Activated T-helper 1 cell treated with anti-CD3 and anti-CD28 coated beads, Interleukin-2, amount 50 U/mL, for 16 hours (primary cell): ENCODE results near the gene UBE2L5.
"Not testable (repeated sequence)": the region's sequence is repeated elsewhere in the genome, so short reads cannot be mapped to it uniquely, and the experiment has no call there.

Source experiments
- DNase-seq, 2 donors: peaks; one replicate each; pipeline ENCODE4 v3.0.0-alpha.2; 2020; ENCODE audit warnings: low read depth in 1 of 2, low spot score in 1 of 2

The UBE2L5 gene

DNA sequence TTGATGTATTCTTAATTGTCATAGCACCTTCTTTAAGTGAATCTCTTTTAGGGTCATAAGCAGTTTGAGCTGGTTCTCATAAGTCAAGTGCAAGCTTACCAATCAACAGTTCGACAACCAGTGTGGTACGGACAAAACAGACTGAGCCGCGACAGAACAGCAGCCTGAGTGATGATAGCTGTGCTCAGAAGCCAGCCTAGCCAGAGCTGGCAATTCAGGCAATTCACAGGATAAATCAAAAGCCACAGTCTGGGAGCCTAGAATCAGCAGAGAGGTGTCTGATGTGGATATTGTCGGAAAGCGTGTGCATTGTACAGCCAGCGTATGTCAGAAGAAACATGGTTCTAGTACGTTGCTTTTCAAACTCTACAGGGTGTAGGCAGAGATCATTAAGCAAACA is 14.9 kb downstream of the UBE2L5 start:
- DNase-seq, result no peak

GRCh38 chr13:30438286-30438685 is 16.0 kb downstream of the UBE2L5 start:
- no peak for DNase-seq

GRCh38 chr13:30440910-30441703 is 18.8 kb downstream of the UBE2L5 start:
- DNase-seq, result no peak

DNA sequence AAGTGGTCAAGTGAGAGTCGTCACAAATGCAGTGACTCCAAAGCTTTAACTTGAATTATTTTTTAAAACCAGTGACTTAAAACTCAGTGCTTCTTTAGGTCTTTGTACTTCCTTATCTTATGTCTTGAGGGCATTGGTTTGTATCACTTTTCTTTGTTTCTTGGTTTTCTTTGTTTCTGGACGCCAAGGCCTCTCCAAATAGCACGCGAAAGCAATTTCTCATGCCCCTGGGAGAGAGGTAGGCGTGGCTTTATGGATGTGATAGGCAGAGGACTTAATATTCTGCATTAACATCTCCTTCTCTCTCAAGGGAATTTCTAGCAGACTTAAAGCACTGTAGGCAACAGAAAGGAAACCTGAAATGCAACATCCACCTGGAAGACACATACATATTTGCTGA is 20.6 kb downstream of the UBE2L5 start:
- no peak for DNase-seq

GRCh38 chr13:30443491-30443890 is 21.2 kb downstream of the UBE2L5 start:
- not testable (repeated sequence) for DNase-seq

GRCh38 chr13:30443957-30444404 is 21.7 kb downstream of the UBE2L5 start:
- no peak for DNase-seq

DNA sequence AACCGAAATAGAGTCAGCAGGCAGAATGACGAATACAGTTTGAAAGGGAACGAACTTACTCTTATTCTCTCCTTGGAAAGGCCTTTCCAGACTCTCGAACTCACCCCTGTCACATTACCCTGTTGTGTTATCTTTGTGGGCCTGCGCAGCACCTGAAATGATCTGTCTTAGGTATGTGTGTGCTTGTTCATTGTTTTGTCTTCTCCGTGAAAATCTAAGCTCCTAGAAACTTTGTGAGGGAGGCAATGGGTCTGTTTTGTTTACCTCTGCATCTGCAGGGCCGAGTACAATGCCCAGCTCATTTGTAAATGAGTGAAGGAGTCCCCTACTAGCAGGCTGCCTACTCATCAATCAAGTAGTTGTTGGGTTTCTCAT is 23.8 kb downstream of the UBE2L5 start:
- DNase-seq, result no peak

DNA sequence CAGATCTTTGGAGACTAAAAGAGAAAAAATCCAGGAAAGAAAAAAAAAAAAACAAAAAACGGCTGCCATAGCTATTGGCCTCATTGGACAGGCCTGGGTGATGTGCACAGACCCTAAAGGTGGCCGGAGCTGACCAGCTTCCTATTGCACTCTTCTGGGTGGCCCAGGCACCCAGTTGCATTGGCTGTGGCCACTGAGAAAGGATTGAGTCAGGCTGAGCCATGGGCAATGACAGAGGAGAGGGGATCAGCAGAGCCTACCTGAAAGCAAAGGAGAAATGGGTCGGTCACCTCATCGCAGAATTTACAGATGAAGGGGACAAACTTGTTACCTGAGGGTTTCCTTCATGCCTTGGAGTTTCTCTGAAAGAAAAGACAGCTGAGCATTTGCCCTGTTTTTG is 26.1 kb downstream of the UBE2L5 start:
- no peak for DNase-seq

DNA sequence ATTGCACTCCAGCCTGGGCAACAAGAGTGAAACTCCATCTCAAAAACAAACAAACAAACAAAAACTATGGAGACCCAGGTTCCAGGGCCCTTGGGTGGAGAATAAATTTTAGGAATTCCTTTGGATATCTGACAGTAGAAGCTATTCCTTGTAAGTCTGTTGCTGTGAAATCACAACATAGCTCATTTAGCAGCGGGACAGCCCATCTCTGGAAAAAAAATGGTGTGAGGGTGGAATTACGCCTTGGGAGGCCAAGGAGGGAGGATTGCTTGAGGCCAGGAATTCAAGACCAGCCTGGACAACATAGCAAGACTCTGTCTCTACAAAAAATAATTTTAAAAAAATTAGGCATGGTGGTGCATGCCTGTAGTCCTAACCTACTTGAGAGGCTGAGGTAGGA is 27.8 kb downstream of the UBE2L5 start:
- DNase-seq, result no peak

DNA sequence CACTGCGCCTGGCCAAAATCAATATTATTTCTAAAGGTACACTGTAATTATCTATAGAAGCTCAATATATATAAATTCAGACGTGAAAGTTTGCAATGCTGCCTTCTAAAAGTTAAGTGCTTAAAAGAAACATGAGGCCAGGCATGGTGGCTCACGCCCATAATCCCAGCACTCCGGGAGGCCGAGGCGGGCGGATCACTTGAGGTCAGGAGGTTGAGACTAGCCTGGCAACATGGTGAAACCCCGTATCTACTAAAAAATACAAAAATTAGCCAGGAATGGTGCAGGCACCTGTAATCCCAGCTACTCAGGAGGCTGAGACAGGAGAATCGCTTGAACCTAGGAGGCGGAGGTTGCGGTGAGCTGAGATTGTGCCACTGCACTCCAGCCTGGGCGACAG is 29.2 kb downstream of the UBE2L5 start:
- DNase-seq, result not testable (repeated sequence)

DNA sequence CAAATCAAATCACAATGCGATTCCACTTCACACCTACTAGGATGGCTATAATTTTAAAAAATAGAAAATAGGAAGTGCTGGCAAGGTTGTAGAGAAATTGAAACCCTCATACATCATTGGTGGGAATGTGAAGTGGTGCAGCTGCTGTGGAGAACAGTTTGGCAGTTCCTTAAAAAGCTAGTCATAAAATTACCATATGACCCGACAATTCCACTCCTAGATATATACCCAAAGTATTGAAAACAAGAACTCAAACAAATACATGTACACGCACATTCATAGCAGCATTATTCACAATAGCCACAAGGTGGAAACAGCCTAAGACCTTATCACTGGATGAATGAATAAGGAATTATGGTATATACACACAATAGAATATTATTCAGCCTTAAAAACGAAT is 31.4 kb downstream of the UBE2L5 start:
- DNase-seq, result no peak

GRCh38 chr13:30454991-30455390 is 32.7 kb downstream of the UBE2L5 start:
- no peak for DNase-seq

DNA sequence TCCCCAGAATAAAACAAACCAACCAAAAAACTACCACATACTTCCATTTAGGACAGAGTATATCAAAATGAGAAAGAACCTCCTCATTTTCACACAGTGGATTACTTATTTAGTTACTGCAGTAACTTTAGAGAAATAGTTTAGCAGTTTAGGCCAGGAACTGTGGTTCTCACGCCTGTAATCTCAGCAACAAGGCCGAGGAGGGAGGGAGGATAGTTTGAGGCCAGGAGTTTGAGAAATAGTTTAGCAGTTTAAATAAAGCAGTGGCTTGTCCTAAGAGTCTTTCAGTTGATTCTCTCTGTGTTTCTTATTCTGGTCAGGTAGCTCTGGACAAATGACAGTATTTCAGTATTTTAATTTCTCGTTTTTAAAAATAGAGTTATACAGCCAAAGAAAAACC is 34.0 kb downstream of the UBE2L5 start:
- no peak for DNase-seq

DNA sequence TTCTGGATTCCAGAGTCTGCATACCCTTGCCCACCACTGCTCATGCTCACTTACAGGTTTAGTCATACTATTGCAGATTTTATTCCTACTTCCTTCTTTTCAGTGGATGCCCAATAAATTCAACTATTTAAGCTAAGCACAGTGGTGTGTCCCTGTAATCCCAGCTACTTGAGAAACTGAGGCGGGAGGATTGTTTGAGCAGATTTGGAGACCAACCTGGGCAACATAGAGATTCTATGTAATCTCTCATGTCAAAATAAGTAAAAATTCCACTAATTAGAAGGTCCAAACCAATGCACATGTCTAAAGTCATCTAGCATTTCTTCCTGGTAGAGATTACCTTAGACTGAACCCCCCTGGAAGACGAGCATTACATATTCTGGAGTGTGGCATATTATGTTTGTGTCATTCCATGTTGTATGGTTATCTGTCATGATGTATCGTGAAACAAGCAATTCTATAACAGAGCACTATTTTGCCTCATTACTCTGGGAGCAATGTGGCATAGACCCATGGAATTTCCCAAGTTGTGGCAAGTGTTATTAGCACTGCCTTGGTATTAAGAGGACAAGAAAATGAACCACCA is 35.1 kb downstream of the UBE2L5 start:
- DNase-seq, result no peak

DNA sequence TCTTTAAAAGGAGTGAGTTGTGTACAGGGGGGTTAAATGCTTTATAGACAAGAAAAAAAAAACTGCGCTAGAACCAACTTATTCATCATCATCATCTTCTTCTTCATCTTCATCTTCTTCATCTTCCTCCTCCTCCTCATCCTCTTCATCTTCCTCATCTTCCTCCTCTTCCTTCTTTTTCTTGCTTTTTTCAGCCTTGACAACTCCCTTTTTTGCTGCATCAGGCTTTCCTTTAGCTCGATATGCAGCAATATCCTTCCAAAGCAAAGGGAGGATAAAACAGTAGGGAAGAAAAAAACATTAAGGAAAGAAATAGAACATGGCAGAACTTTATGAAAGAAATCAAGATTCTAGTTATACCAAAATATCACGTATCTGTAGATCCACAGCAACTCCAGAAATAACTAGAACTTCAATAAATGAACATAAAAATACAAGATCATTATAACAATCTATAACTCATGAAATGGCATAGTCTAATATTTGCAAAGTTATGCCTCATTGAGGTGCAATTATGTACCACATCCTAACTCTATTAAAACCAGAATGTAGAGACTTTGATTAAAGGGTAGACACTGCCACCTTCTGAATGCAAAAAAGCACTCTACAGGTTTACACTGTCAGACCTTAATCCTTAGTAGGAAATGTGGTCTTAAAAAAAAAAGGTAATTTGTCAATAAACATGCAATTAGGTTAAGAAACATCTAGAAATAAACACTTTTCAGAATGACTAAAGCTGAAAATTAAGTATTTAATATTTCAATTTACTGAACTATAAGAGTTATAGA is 39.2 kb downstream of the UBE2L5 start:
- not testable (repeated sequence) for DNase-seq

- peak; percentile 54 to 61 for DNase-seq
These were observed 41.6 kb downstream of the UBE2L5 start for GRCh38 chr13:30463787-30464495.

DNA sequence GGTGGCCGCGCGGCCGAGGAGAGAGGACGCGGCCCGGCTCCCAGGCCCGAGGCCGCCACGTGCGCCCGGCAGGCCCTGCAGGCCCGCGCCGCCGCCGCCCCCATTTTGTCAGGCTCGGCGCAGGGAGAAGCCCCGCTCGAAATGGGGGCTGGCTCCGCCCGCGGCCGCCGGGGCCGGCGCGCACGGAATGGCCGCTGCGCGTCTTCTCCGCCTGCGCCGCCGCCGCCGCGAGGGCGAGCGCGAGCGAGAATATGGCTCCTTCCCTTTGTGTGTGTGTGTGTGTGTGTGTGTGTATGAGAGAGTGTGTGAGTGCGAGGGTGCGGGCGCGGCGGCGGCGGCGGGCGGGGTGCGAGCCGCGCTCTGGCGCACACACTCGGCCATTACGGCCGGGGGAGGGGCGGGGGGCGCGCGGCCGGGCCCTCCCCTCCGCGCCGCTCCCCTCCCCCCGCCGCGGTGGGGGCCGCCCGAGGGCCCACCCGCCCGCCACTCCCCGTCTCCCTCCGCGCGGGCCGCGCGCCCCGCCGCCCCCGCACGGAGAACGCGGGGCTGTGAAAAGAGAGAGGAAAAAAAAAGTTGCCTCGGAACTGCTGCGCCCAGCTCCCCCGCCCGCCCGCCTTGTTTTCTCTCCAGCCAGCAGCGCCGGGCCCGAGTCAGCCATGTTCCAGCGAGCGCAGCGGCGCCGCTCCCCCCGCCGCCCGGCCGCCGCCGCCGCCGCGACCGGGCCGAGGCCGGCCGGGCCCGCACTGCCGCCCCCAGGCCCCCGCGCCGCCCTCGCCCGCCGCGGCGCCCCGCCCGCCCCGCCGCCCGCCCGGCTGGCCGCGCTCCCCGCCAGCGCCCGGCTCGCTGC is 42.4 kb downstream of the UBE2L5 start:
- DNase-seq, result peak; percentile 44 to 72

- no peak for DNase-seq
These were observed 43.0 kb downstream of the UBE2L5 start for GRCh38 chr13:30465343-30465592.

DNA sequence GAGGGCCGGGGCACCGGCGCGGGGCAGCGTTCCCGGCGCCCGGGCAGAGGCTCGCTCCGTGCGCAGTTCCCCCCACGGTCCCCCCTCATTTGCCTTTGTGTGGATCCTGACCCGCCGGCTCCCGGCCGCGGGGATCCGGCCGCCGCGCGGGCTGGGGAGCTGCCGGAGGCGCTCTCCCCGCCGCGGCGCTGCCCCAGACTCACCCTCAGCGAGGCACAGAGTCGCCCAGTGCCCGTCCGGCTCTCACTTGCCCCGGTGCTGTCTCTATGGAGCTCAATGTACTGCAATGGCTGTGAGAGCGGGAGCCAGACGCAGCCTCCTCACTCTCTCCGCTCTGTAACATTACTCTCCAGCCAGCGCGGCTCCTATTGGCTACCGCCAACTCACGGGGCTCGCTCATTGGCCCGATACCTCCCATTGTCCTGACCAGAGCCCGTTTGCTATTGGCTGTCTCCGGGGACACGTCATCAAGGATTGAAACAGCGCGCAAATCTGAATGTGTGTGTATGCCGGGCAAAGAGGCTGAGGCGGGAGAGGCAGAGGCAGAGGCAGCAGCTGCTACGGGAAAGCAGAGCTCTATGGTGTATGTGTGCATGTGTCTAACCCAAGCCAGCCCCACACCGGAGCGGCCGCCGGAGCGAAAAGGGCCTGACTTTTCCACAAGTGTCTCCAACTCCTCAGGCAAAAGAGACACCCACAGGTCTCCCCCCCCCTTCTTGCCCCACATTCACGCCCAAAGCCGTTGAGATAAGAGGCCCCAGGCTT is 43.5 kb downstream of the UBE2L5 start, which contains the start of gene HMGB1:
HMGB1 (minus strand) TSS at position 344 of the 765 bp plus-strand sequence. CDS start 2,256 bp downstream, outside the sequence.
- peak; percentile 88 to 93 for DNase-seq

DNA sequence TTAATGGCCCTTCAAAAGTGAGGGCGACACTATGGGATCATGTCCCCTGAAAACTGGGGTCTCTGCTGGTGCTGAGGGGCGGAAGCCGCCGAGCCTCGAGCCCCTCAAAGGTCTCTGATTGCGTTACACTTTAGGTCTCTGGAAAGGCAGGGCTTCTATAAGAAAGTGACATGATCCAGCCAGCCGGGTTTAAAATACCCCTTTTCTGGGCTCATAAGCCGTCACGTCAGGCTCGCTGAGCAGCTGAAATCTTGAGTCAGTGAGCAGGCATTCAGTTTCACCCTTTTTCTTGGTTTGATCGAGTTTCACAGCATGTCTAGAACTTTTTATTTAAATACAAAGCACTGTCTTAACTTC is 44.0 kb downstream of the UBE2L5 start:
- DNase-seq, result no peak
